H9 (cell line): ENCODE data around the gene IFT122. TPM values are rescaled to one million over a fixed set of nuclear protein-coding genes. Genes with fewer than 3 reads are reported as not detected.

ENCODE experiments used
- DNase-seq: peaks from one replicate; pipeline ENCODE4 v3.0.0-alpha.2; 2017
- H2AFZ ChIP-seq: one replicate; pipeline ENCODE4 v1.6.1; 2013; ENCODE audit warnings: mild to moderate bottlenecking, low read length, control low read depth, moderate library complexity
- H2AK5ac ChIP-seq: 2 replicates; pipeline ENCODE4 v1.6.1; 2013; ENCODE audit warnings: low read length, control low read depth, mixed read lengths; ENCODE audit not compliant: insufficient read length
- H2BK120ac ChIP-seq: one replicate; pipeline ENCODE4 v1.6.1; 2013; ENCODE audit warnings: low read depth, mild to moderate bottlenecking, low read length, control low read depth, inconsistent platforms; ENCODE audit not compliant: poor library complexity, severe bottlenecking
- H2BK12ac ChIP-seq: 2 replicates; pipeline ENCODE4 v1.6.1; 2013; ENCODE audit warnings: low read length, control low read depth, mixed read lengths, low read depth; ENCODE audit not compliant: insufficient read length
- H2BK15ac ChIP-seq: 2 replicates; pipeline ENCODE4 v1.6.1; 2013; ENCODE audit warnings: low read depth, low read length, control low read depth
- H2BK20ac ChIP-seq: one replicate; pipeline ENCODE4 v1.6.1; 2013; ENCODE audit warnings: low read depth, mild to moderate bottlenecking, low read length, control low read depth, inconsistent platforms; ENCODE audit not compliant: poor library complexity, severe bottlenecking
- H2BK5ac ChIP-seq: 2 replicates; pipeline ENCODE4 v1.6.1; 2013; ENCODE audit warnings: low read length, control low read depth, mixed read lengths; ENCODE audit not compliant: insufficient read length
- H3K14ac ChIP-seq: 2 replicates; pipeline ENCODE4 v1.6.1; 2013; ENCODE audit warnings: low read length, control low read depth; ENCODE audit not compliant: insufficient read depth
- H3K18ac ChIP-seq: 2 replicates; pipeline ENCODE4 v1.6.1; 2013; ENCODE audit warnings: low read depth, mild to moderate bottlenecking, mixed read lengths, low read length, control low read depth; ENCODE audit not compliant: insufficient read length
- H3K23ac ChIP-seq: 2 replicates; pipeline ENCODE4 v1.6.1; 2013; ENCODE audit warnings: low read length, control low read depth, mixed read lengths, low read depth; ENCODE audit not compliant: insufficient read length
- H3K23me2 ChIP-seq: 2 replicates; pipeline ENCODE4 v1.6.1; 2013; ENCODE audit warnings: low read depth, mild to moderate bottlenecking, mixed read lengths, low read length, control low read depth; ENCODE audit not compliant: insufficient read length, poor library complexity, severe bottlenecking
- H3K27ac ChIP-seq: 2 replicates; pipeline ENCODE4 v1.5.1; 2013; ENCODE audit warnings: low read length, control low read depth, mixed read lengths, low read depth; ENCODE audit not compliant: insufficient read length
- H3K27me3 ChIP-seq: 2 replicates; pipeline ENCODE4 v1.6.1; 2013; ENCODE audit warnings: low read length, control low read depth, inconsistent platforms; ENCODE audit not compliant: insufficient read depth
- H3K4ac ChIP-seq: 2 replicates; pipeline ENCODE4 v1.6.1; 2013; ENCODE audit warnings: low read depth, mild to moderate bottlenecking, control low read depth, inconsistent platforms, low read length, moderate library complexity
- H3K4me1 ChIP-seq: 2 replicates; pipeline ENCODE4 v1.6.1; 2013; ENCODE audit warnings: low read length, control low read depth, inconsistent platforms; ENCODE audit not compliant: insufficient read depth
- H3K4me2 ChIP-seq: 2 replicates; pipeline ENCODE4 v1.6.1; 2013; ENCODE audit warnings: low read length, control low read depth, mixed read lengths; ENCODE audit not compliant: insufficient read length, insufficient read depth
- H3K56ac ChIP-seq: 2 replicates; pipeline ENCODE4 v1.6.1; 2013; ENCODE audit warnings: low read depth, mild to moderate bottlenecking, mixed read lengths, low read length, control low read depth; ENCODE audit not compliant: insufficient read length
- H3K79me1 ChIP-seq: 2 replicates; pipeline ENCODE4 v1.6.1; 2013; ENCODE audit warnings: low read depth, mild to moderate bottlenecking, moderate library complexity, low read length, control low read depth, inconsistent platforms; ENCODE audit not compliant: insufficient read depth, poor library complexity, severe bottlenecking
- H3K79me2 ChIP-seq: 2 replicates; pipeline ENCODE4 v1.6.1; 2013; ENCODE audit warnings: low read length, control low read depth, inconsistent platforms; ENCODE audit not compliant: insufficient read depth
- H3K9ac ChIP-seq: 2 replicates; pipeline ENCODE4 v1.6.1; 2013; ENCODE audit warnings: low read length, control low read depth, mixed read lengths; ENCODE audit not compliant: insufficient read length; ENCODE audit errors: extremely low read depth
- H3K9me3 ChIP-seq: one replicate; pipeline ENCODE4 v1.6.1; 2013; ENCODE audit warnings: low read depth, low read length, inconsistent platforms; ENCODE audit not compliant: control insufficient read depth
- H3T11ph ChIP-seq: one replicate; pipeline ENCODE4 v1.6.1; 2013; ENCODE audit warnings: mild to moderate bottlenecking, low read length, control low read depth, inconsistent platforms
- H4K20me1 ChIP-seq: one replicate; pipeline ENCODE4 v1.6.1; 2013; ENCODE audit not compliant: control insufficient read depth, insufficient read length, insufficient read depth
- H4K5ac ChIP-seq: 2 replicates; pipeline ENCODE4 v1.6.1; 2013; ENCODE audit warnings: low read depth, mild to moderate bottlenecking, mixed read lengths, low read length, control low read depth; ENCODE audit not compliant: insufficient read length
- H4K8ac ChIP-seq: replicated peaks from 2 replicates; pipeline ENCODE4 v1.6.1; 2013; ENCODE audit warnings: low read length, control low read depth, mixed read lengths, low read depth; ENCODE audit not compliant: insufficient read length
- H4K91ac ChIP-seq: 2 replicates; pipeline ENCODE4 v1.6.1; 2013; ENCODE audit warnings: low read depth, mild to moderate bottlenecking, moderate library complexity, mixed read lengths, low read length, control low read depth; ENCODE audit not compliant: insufficient read length
- H3K27ac Mint-ChIP-seq, 3 experiments: 2 replicates in 2 of 3; 3 replicates in 1 of 3; pipeline ENCODE4 v1.8.0; 2020 to 2021; ENCODE audit warnings: mixed read lengths in 3 of 3, mild to moderate bottlenecking in 1 of 3, moderate library complexity in 1 of 3
- H3K27me3 Mint-ChIP-seq: 2 replicates; pipeline ENCODE4 v1.8.0; 2021; ENCODE audit warnings: low read depth, mild to moderate bottlenecking, moderate library complexity, mixed read lengths
- H3K36me3 Mint-ChIP-seq, 3 experiments: 2 replicates in 2 of 3; 3 replicates in 1 of 3; pipeline ENCODE4 v1.8.0; 2020 to 2021; ENCODE audit warnings: low read depth in 3 of 3, mixed read lengths in 3 of 3; ENCODE audit not compliant: insufficient read depth in 1 of 3
- H3K4me1 Mint-ChIP-seq, 2 experiments: 2 replicates each; pipeline ENCODE4 v1.8.0; 2020; ENCODE audit warnings: mixed read lengths in 2 of 2
- H3K4me3 Mint-ChIP-seq, 2 experiments: 2 replicates in 1 of 2; 3 replicates in 1 of 2; pipeline ENCODE4 v1.8.0; 2020 to 2021; ENCODE audit warnings: mild to moderate bottlenecking in 2 of 2, mixed read lengths in 2 of 2, moderate library complexity in 1 of 2
- H3K9me3 Mint-ChIP-seq, 2 experiments: 2 replicates in 1 of 2; 3 replicates in 1 of 2; pipeline ENCODE4 v1.8.0; 2020; ENCODE audit warnings: mild to moderate bottlenecking in 2 of 2, mixed read lengths in 2 of 2, moderate library complexity in 1 of 2
- CTCF ChIP-seq: fragments of 200-600 bp; sonication (generic); conservative IDR thresholded peaks from 3 replicates; pipeline ENCODE4 v1.8.0; 2021; ENCODE audit warnings: antibody characterized with exemption, mild to moderate bottlenecking
- WGBS: extraction: QIAGEN DNeasy Blood & Tissue Kit; methylation state at CpG from one replicate; pipeline ENCODE4 v1.1.7; 2013; ENCODE audit warnings: missing lambda C conversion rate, low lambda C conversion rate, mixed read lengths; ENCODE audit not compliant: insufficient read length; ENCODE audit errors: extremely low coverage; 5-methylcytosine and 5-hydroxymethylcytosine counted together
- total RNA-seq: library from RNA; stranded (reverse); gene quantifications from 2 replicates; pipeline ENCODE4 v1.2.1, GENCODE V29; 2021

IFT122 gene
- total RNA-seq, 1 experiment from 2014 or later: 19.3 TPM

- Histone ChIP-seq H4K20me1 (no peaks in the 10 kb centered on the region), H2BK5ac (no peak overlapping the region), H3K27me3 (no peaks in the 10 kb centered on the region), H2BK12ac (no peak overlapping the region), H3K56ac (no peak overlapping the region), H4K91ac (no peak overlapping the region), H3K4ac (no peak overlapping the region), H3K4me1 (no peaks in the 10 kb centered on the region; the same call in 1 of the 2 replicates), H3K9me3 (no peaks in the 10 kb centered on the region), H3K9ac (no peak overlapping the region), H2AFZ (no peak overlapping the region), H3K27ac (no peak overlapping the region), H3K4me2 (no peak overlapping the region), H4K8ac (no peak overlapping the region), H2BK20ac (no peak overlapping the region), H2AK5ac (no peak overlapping the region), H2BK120ac (no peak overlapping the region), H3K79me2 (no peaks in the 10 kb centered on the region), H3T11ph (no peak overlapping the region), H4K5ac (no peak overlapping the region), H3K18ac (no peak overlapping the region), H2BK15ac (no peak overlapping the region), H3K23ac (no peak overlapping the region), H3K14ac (no peak overlapping the region), H3K79me1 (no peaks in the 10 kb centered on the region), H3K23me2 (no peaks in the 10 kb centered on the region)
- TF ChIP-seq CTCF: no peak
- no peak for DNase-seq
- Mint-ChIP-seq H3K4me1 (peaks cover 27 to 65% of the 10 kb centered on the region in 2 experiments), H3K27ac (no peak overlapping the region), H3K9me3 (no peaks in the 10 kb centered on the region), H3K36me3 (peaks cover 0 to 22% (median 3%) of the 10 kb centered on the region in 3 experiments; a peak in 2 of 7 replicates), H3K4me3 (no peak overlapping the region), H3K27me3 (no peaks in the 10 kb centered on the region; the same call in 1 of the 2 replicates)
- WGBS: no CpG with 5 or more reads among the region's 15 CpGs
These were observed 116.3 kb downstream of the IFT122 start for GRCh38 chr3:129556358-129556695.
